CD4-positive, alpha-beta T cell (primary cell): ENCODE data around the gene TLE7. TPM values are rescaled to one million over a fixed set of nuclear protein-coding genes. Genes with fewer than 3 reads are reported as not detected.

Experiments used
- ATAC-seq: fragments of 200-7000 bp; cut with Tn5 transposase; one replicate; pipeline ENCODE4 v1.10.0; 2022; ENCODE audit warnings: mild to moderate bottlenecking; ENCODE audit not compliant: poor library complexity
- CTCF ChIA-PET: fragments of 350-600 bp; sonication (Branson Sonifier 250); formaldehyde crosslinking; loops from one replicate; lab custom pipeline; 2021; ENCODE audit warnings: antibody characterized with exemption, inconsistent platforms; lab: Charles Lee
- POLR2A ChIA-PET: fragments of 350-600 bp; sonication (Branson Sonifier 250); formaldehyde crosslinking; loops from one replicate; lab custom pipeline; 2021; ENCODE audit warnings: antibody characterized with exemption, inconsistent platforms; lab: Charles Lee
- DNase-seq, 14 experiments: peaks; one replicate each; pipeline ENCODE4 v3.0.0-alpha.2; 2013 to 2020; ENCODE audit warnings: mixed read lengths in 2 of 14
- H3K27ac ChIP-seq, 2 donors: one replicate each; pipeline versions ENCODE4 v1.5.1 to v1.7.0; 2013; ENCODE audit warnings: low read length in 2 of 2, low read depth in 1 of 2, mild to moderate bottlenecking in 1 of 2
- H3K27me3 ChIP-seq, 2 experiments: 1 replicate in 1 of 2; 2 replicates in 1 of 2; pipeline versions ENCODE4 v1.6.1 to v1.7.0; 2013; ENCODE audit warnings: low read length in 2 of 2, control low read depth in 1 of 2, mild to moderate bottlenecking in 1 of 2, moderate library complexity in 1 of 2; ENCODE audit not compliant: insufficient read depth in 2 of 2, control insufficient read depth in 1 of 2
- H3K36me3 ChIP-seq: one replicate; pipeline ENCODE4 v1.6.1; 2013; ENCODE audit warnings: low read length, control low read depth; ENCODE audit not compliant: insufficient read depth
- H3K4me1 ChIP-seq: one replicate; pipeline ENCODE4 v1.6.1; 2013; ENCODE audit warnings: low read length, control low read depth; ENCODE audit not compliant: insufficient read depth
- H3K4me3 ChIP-seq: one replicate; pipeline ENCODE4 v1.5.1; 2013; ENCODE audit warnings: mild to moderate bottlenecking, low read length, moderate library complexity
- H3K9me3 ChIP-seq, 2 experiments: 1 replicate in 1 of 2; 2 replicates in 1 of 2; pipeline versions ENCODE4 v1.6.1 to v1.7.0; 2013; ENCODE audit warnings: low read length in 2 of 2, mild to moderate bottlenecking in 2 of 2, control low read depth in 1 of 2, moderate library complexity in 1 of 2; ENCODE audit not compliant: control insufficient read depth in 1 of 2, insufficient read depth in 1 of 2
- H3K27ac Mint-ChIP-seq: one replicate; pipeline ENCODE4 v1.8.0; 2020; ENCODE audit warnings: mixed read lengths
- H3K27me3 Mint-ChIP-seq: one replicate; pipeline ENCODE4 v1.8.0; 2021; ENCODE audit warnings: mixed read lengths
- H3K36me3 Mint-ChIP-seq: one replicate; pipeline ENCODE4 v1.8.0; 2021; ENCODE audit warnings: low read depth, mixed read lengths
- H3K4me1 Mint-ChIP-seq: one replicate; pipeline ENCODE4 v1.8.0; 2021; ENCODE audit warnings: low read depth, mixed read lengths
- H3K4me3 Mint-ChIP-seq: one replicate; pipeline ENCODE4 v1.8.0; 2020; ENCODE audit warnings: mild to moderate bottlenecking, mixed read lengths
- H3K9me3 Mint-ChIP-seq: one replicate; pipeline ENCODE4 v1.8.0; 2020; ENCODE audit warnings: mixed read lengths
- intact Hi-C, 2 experiments: fragments of 100-400 bp; cut with DNase I in 1 of 2; cut with micrococcal nuclease in 1 of 2; formaldehyde crosslinking; loops; one replicate each; pipeline versions ENCODE4 v1.15.1 to v1.9.0; 2023 to 2025; cut with DNase I, micrococcal nuclease
- total RNA-seq, 174 experiments: library from RNA in 2 of 174; stranded (reverse) in 2 of 174; gene quantifications; one replicate each; pipeline ENCODE4 v1.2.3 and lab custom pipeline; 2021 to 2026
- TF ChIP-seq, protein P1 (sequence below): fragments of 200-600 bp; IDR thresholded peaks from one replicate; pipeline ENCODE4 v1.8.0; 2022; ENCODE audit warnings: antibody characterized with exemption, mild to moderate bottlenecking

Gene TLE7
- total RNA-seq, 2 experiments from 2014 or later = not detected

DNA sequence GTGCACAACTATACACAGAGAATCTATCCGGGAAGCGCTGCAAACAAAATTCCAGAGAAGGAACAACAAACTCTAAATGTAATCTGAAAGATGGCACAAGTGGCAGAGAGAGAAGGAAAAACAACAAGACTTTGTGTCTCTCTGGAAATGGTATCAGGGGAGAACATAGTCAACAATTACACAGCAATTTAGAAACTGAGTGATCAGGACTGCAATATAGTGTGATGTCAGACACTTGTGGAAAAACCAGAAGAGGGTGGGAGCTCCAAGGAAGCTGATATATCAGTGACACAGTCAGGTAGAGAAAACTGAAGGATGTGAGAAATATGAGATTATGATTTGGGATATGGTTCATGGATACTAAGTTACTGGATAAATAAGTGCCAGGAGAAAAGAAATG lies 39.1 kb upstream of the TLE7 start:
- TF ChIP-seq, protein P1, sequence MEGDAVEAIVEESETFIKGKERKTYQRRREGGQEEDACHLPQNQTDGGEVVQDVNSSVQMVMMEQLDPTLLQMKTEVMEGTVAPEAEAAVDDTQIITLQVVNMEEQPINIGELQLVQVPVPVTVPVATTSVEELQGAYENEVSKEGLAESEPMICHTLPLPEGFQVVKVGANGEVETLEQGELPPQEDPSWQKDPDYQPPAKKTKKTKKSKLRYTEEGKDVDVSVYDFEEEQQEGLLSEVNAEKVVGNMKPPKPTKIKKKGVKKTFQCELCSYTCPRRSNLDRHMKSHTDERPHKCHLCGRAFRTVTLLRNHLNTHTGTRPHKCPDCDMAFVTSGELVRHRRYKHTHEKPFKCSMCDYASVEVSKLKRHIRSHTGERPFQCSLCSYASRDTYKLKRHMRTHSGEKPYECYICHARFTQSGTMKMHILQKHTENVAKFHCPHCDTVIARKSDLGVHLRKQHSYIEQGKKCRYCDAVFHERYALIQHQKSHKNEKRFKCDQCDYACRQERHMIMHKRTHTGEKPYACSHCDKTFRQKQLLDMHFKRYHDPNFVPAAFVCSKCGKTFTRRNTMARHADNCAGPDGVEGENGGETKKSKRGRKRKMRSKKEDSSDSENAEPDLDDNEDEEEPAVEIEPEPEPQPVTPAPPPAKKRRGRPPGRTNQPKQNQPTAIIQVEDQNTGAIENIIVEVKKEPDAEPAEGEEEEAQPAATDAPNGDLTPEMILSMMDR = no peak
- H3K36me3 ChIP-seq = peaks cover 19% of the 10 kb centered on the region
- ChIA-PET CTCF (no interaction called here), POLR2A (no interaction called here)
- Mint-ChIP-seq H3K4me3 (no peak overlapping the region), H3K4me1 (peaks cover 15% of the 10 kb centered on the region), H3K27ac (peak overlapping the region; percentile 6), H3K27me3 (no peaks in the 10 kb centered on the region), H3K36me3 (peaks cover 26% of the 10 kb centered on the region), H3K9me3 (no peaks in the 10 kb centered on the region)
- no peaks in the 10 kb centered on the region for H3K27me3 ChIP-seq
- no peak for DNase-seq
- ATAC-seq = no peak
- H3K27ac ChIP-seq = no peak overlapping the region
- no peak overlapping the region for H3K4me3 ChIP-seq
- H3K4me1 ChIP-seq = peaks cover 14% of the 10 kb centered on the region
- H3K9me3 ChIP-seq = no peaks in the 10 kb centered on the region
- intact Hi-C loops = loop anchor here in 1 of 2 experiments (5.0 kb wide), 2 partner anchors 194 to 679 kb away; partner anchors contain the start of genes CMTR2 and VAC14

DNA sequence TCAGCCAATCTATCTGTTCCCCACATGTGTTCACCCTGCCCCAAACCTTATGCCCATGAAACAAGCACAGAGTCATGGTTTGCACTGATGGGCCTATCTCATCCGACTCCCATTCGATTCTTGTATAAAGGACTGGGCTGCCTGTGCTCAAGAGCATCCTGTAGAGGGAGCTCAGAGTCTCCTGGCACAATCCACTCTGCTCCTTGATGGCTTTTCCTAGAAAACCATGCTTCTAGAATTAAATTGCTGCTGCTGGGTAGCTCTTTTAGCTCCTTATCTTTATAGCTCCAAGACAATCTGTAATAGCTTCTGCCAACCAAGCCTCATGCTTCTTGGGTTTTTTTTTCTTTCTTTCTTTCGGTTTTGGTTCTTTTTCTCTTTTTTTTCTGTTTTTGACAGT lies 37.6 kb upstream of the TLE7 start:
- Mint-ChIP-seq H3K27ac (no peak overlapping the region), H3K4me3 (no peak overlapping the region), H3K9me3 (no peaks in the 10 kb centered on the region), H3K4me1 (peaks cover 9% of the 10 kb centered on the region), H3K36me3 (peaks cover 41% of the 10 kb centered on the region), H3K27me3 (no peaks in the 10 kb centered on the region)
- Histone ChIP-seq H3K4me3 (no peak overlapping the region), H3K4me1 (peaks cover 11% of the 10 kb centered on the region), H3K27ac (no peak overlapping the region), H3K27me3 (no peaks in the 10 kb centered on the region), H3K36me3 (peaks cover 26% of the 10 kb centered on the region), H3K9me3 (no peaks in the 10 kb centered on the region)
- POLR2A ChIA-PET = no interaction called here
- ATAC-seq = no peak
- intact Hi-C loops = no loop called here
- TF ChIP-seq, protein P1 = no peak
- CTCF ChIA-PET = no interaction called here
- no peak for DNase-seq

DNA sequence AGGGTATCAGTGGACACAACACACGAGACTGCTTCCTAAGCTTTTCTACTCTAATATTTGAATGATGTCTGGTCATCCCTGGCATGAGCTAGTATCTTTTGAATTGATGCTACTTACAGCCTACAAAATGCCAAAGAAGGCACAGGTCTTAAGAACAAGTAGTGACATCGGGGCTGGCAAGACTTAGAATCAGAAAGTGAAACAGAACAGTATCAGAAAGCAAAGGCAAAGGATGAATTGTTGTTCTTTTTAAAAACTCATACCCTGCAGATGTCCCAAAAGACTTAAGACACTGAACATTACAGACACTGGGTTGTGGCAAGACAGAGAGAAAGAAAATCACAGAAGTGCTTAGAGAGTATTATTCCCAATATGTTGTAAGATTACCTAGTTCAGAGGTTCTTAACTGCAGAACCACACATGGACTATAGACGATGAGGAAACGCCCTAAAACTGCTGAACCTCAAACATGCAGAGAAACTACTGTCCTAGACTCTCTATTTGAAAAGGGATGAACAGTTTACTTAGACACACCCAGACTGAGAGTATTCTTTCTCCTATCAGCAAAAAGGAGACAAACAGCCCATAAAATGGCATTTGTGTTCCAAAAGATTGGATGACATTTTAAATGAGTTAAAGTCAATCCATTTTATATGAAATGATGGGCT lies 34.7 kb upstream of the TLE7 start:
- no peak overlapping the region for H3K27ac Mint-ChIP-seq
- POLR2A ChIA-PET = no interaction called here
- TF ChIP-seq, protein P1 = no peak

More for the DNA sequence above, 34.7 kb upstream of the TLE7 start:
- no peaks in the 10 kb centered on the region for H3K4me1 ChIP-seq
- intact Hi-C loops = no loop called here
- Mint-ChIP-seq H3K27me3 (no peaks in the 10 kb centered on the region), H3K4me1 (no peaks in the 10 kb centered on the region), H3K4me3 (no peak overlapping the region), H3K9me3 (no peaks in the 10 kb centered on the region), H3K36me3 (peaks cover 59% of the 10 kb centered on the region)
- no peaks in the 10 kb centered on the region for H3K9me3 ChIP-seq
- H3K4me3 ChIP-seq = no peak overlapping the region
- ATAC-seq (no peak), DNase-seq (no peak)
- H3K27me3 ChIP-seq = no peaks in the 10 kb centered on the region
- CTCF ChIA-PET = no interaction called here
- peaks cover 26% of the 10 kb centered on the region for H3K36me3 ChIP-seq
- no peak overlapping the region for H3K27ac ChIP-seq
